ACHN (cell line): ENCODE data around the gene ZNF438.

Experiments used
- DNase-seq: peaks from one replicate; pipeline ENCODE4 v3.0.0-alpha.2; 2015
- in situ Hi-C: cut with HindIII; loops from 2 replicates; pipeline ENCODE4 v1.10.0; 2017; ENCODE audit warnings: low sequenced_read_pairs, low pct_ligation_motif_present, low pct_unique_long_range_greater_than_20kb

Gene ZNF438

DNA sequence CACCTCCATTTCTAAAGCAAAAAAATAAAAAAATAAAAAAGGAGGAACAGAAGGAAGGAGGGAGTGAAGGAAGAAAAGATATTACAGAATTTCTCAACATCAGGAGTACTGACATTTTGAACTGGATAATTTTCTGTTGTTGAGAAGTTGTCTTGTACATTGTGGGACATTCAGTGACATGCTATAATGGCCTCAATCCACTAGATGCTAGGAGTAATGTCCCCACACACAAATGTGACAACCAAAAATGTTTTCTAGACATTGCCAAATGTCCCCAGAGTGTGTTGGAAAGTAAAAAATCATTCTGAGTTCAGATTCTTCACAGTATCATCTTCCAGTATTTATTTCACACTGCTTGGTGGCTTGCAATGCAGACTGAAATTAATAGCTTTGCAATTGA, 6.5 kb downstream of the ZNF438 start:
- in situ Hi-C loops = no loop called here
- DNase-seq = no peak

GRCh38 chr10:31023558-31023957, 8.1 kb downstream of the ZNF438 start:
- in situ Hi-C loops = no loop called here
- no peak for DNase-seq

GRCh38 chr10:31020209-31020608, 11.5 kb downstream of the ZNF438 start:
- in situ Hi-C loops = no loop called here
- DNase-seq = no peak

GRCh38 chr10:31018962-31019361, 12.7 kb downstream of the ZNF438 start:
- in situ Hi-C loops = no loop called here
- no peak for DNase-seq

GRCh38 chr10:31018356-31018750, 13.3 kb downstream of the ZNF438 start:
- no peak for DNase-seq
- in situ Hi-C loops = no loop called here

DNA sequence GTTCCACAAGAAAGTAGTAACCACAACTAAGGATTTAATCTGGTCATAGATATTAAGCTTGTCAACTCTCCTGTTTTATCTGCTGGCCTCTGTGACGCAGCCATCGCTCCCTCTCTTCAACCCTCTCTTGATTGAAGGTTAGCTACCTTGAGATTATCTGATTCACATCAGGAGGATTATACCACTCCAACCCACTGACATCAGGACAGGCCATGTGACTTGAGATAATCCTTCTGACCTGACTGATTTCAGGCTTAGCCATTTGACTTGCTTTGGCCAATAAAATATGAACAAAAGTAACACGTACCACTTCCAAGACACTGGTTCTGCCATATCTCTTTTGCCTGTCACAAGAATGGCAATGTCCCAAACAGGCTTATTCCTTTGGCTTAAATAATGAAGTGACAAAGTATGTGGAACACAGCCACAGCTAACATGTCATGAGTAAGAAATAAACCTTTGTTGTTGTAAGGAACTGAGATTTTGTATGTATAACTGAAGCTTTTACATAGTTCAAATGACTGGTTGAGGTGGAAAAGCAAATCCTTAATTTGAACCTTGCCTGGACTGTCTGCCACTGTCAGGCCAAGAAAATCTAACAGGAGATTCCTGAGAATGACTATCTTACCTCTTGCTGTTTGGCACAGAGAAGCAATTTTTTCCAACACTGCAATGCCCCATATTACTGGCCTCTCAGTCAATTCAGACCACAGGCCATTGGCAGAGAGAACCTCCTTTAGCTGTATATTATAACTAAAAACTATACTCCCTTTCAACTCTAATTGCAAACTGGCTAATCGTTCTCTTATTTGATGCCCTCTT, 13.9 kb downstream of the ZNF438 start:
- in situ Hi-C loops = no loop called here
- DNase-seq = no peak

GRCh38 chr10:31014161-31014875, 17.3 kb downstream of the ZNF438 start:
- DNase-seq = no peak
- in situ Hi-C loops = no loop called here

DNA sequence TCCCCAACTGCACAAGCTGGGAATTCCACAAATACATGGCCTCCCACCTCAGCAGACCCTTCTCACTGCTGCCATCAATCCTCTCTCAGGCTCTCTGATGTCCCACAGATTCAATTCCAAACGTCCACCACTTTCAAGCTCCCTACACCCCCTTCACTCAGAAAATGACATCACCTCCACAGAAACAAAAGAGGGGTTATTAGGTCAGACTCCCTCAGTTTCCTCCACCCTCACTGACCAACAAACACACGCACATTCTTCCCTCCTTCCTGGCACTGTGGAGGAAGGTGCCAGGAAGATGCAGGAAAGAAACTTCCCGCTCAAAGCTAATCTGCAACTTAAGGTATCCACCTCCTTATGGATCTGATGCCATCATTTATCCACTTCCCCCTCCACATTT, 18.3 kb downstream of the ZNF438 start:
- in situ Hi-C loops = no loop called here

GRCh38 chr10:31011665-31012022, 20.0 kb downstream of the ZNF438 start:
- no peak for DNase-seq
- in situ Hi-C loops = no loop called here

More for the DNA sequence above, 18.3 kb downstream of the ZNF438 start:
- no peak for DNase-seq

- in situ Hi-C loops = no loop called here
- no peak for DNase-seq
These were observed 20.5 kb downstream of the ZNF438 start for GRCh38 chr10:31011017-31011664.

DNA sequence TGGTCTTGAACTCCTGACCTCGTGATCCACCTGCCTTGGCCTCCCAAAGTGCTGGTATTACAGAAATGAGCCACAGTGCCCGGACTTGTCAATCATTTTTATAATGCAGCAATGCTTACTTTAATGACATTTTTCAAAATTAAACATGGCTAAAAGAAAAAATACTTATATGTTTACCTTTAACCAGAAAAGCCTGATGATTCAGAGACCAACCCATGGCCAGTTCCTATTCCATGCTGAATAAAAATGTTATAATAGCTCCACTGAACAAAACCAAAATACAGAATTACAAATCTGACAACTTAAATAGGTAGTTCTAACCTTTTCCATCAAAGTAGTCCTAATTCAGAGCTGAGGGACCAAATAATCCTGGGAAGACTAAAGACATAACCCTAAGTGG, 21.6 kb downstream of the ZNF438 start:
- in situ Hi-C loops = no loop called here
- DNase-seq = no peak

DNA sequence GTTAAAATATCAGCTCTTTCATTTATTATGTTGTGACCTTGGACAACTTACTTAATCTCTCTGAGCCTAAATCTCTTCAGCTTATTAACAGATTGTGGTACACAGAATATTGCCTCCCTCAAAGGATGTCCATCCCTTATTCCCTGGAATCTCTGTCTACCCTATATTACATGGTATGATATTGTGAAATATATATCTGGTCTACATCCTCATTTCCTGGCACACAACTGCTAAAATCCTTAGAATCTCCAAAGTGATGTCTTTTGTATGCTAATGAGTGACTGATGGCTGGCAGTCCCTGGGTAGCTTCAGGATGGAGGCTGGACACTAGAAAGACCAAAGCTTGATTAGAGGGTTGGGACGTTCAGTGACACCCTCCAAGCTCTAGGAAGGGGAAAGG, 25.8 kb downstream of the ZNF438 start:
- in situ Hi-C loops = no loop called here

DNA sequence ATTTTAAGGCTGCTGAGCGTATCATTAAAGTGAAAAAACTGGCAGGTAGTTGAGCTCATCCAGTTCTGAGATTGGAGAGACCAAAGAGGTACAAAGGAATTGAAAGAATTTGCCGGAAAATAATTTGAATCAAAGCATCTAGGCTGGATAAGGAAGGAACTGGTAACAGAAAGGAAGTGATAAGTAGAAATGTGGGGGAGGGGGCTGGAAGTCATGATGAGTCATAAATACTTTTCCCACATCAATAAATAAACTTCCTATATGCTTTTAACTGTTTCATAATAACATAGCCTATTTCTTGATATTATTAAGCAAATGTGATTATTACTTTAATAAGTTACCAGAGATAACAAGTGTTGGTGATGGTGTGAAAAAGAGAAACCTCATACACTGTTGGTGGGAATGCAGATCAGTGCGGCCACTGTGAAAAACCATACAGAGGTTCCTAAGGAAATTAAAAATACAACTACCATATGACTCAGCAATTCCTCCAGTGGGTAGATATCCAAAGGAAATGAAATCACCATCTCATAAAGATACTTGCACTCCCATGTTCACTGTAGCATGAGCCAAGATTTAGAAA, 27.0 kb downstream of the ZNF438 start:
- DNase-seq = peak; percentile 44
- in situ Hi-C loops = no loop called here

More for the DNA sequence above, 25.8 kb downstream of the ZNF438 start:
- no peak for DNase-seq

GRCh38 chr10:31001740-31002139, 29.9 kb downstream of the ZNF438 start:
- in situ Hi-C loops = no loop called here
- no peak for DNase-seq

DNA sequence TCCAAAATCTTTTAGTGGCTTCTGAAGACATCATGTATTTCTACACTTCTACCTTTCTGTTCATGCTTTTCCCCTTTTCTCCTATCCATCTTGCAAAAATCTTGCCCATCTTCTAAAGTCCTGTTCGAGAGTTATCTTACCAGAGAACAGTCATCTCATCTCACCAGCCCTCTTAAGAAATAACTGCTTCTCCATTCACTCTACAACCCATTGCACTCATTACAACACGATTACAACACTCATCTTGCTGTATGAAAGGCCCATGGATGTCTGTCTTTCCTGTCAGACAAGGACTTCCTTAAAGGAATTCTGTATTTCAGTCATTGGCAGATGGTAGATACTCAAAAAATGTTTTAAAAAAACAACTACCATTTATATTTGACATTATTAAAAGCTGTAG, 30.8 kb downstream of the ZNF438 start:
- in situ Hi-C loops = no loop called here
- DNase-seq = no peak

- in situ Hi-C loops = no loop called here
- DNase-seq = peak; percentile 11
These were observed 31.4 kb downstream of the ZNF438 start for GRCh38 chr10:31000071-31000782.

GRCh38 chr10:30999070-30999712, 32.5 kb downstream of the ZNF438 start:
- in situ Hi-C loops = no loop called here
- DNase-seq = no peak

DNA sequence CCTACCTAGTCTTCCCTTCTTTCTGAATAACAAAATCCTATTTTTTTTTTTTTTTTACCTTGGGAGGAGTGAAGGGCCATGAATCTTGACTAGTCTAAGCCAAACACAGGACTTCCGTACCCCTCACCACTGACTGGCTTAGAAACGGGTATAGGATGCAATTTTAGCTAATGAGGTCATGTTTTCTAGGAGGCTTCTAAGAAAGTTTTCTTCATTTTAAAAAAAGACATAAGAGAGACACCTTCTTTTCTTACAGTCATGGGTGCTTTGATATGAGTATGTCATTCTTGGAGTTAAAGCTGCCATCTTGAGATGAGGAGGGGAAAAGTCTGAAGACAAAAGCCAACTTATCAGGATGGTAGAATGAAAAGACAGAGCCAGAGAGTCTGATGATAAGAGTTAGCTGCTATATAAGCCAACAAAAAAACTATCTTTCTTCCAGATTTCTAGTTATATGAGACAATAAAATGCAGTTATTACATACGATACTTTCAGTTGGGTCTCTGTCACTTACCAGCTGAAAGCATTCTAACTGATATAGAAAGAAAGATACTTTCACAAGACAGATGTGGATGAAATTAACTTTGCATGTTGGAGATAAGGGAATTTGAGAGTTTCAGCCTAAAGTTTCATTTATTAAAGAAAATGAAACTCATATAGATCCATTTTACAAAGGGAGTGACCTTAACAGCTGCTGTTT, 34.0 kb downstream of the ZNF438 start:
- in situ Hi-C loops = no loop called here
- no peak for DNase-seq
